OCI-LY1 (cell line): ENCODE results near the gene TRIP10.

Source experiments
- H2AFZ ChIP-seq: fragments of 200-600 bp; sonication (generic), shearing (Covaris generic); 2 replicates; pipeline ENCODE4 v1.6.0; 2014; ENCODE audit warnings: antibody characterized with exemption, mild to moderate bottlenecking, low read length
- H3F3A ChIP-seq: fragments of 200-600 bp; sonication (generic), shearing (Covaris generic); 2 replicates; pipeline ENCODE4 v1.6.0; 2014; ENCODE audit warnings: mild to moderate bottlenecking, antibody characterized with exemption, low read length, moderate library complexity; ENCODE audit not compliant: insufficient read depth
- H3K27ac ChIP-seq: fragments of 200-600 bp; sonication (generic); 2 replicates; pipeline ENCODE4 v1.5.1; 2014; ENCODE audit warnings: low read length, mixed run types, mild to moderate bottlenecking, low read depth; ENCODE audit not compliant: poor library complexity, severe bottlenecking
- H3K27me3 ChIP-seq: fragments of 200-600 bp; sonication (generic); 2 replicates; pipeline ENCODE4 v1.6.0; 2014; ENCODE audit warnings: antibody characterized with exemption, mild to moderate bottlenecking, low read length, moderate library complexity; ENCODE audit not compliant: insufficient read depth
- H3K36me3 ChIP-seq: fragments of 200-600 bp; sonication (generic); 2 replicates; pipeline ENCODE4 v1.6.1; 2014; ENCODE audit warnings: mild to moderate bottlenecking, antibody characterized with exemption, low read length, moderate library complexity, mixed read lengths; ENCODE audit not compliant: insufficient read depth
- H3K4me1 ChIP-seq: fragments of 200-600 bp; sonication (generic); 2 replicates; pipeline ENCODE4 v1.5.1; 2014; ENCODE audit warnings: mild to moderate bottlenecking, low read length, moderate library complexity; ENCODE audit not compliant: insufficient read depth, severe bottlenecking
- H3K4me2 ChIP-seq: fragments of 200-600 bp; sonication (generic), shearing (Covaris generic); 2 replicates; pipeline ENCODE4 v1.6.1; 2014; ENCODE audit warnings: low read length
- H3K4me3 ChIP-seq: fragments of 200-600 bp; sonication (generic); 2 replicates; pipeline ENCODE4 v1.5.1; 2014; ENCODE audit warnings: low read length, low read depth, mild to moderate bottlenecking, mixed read lengths; ENCODE audit not compliant: poor library complexity, severe bottlenecking
- H3K79me2 ChIP-seq: fragments of 200-600 bp; shearing (Covaris generic); 2 replicates; pipeline ENCODE4 v1.6.1; 2016; ENCODE audit warnings: mixed run types, low read length, mixed read lengths; ENCODE audit not compliant: insufficient read depth
- H3K9ac ChIP-seq: fragments of 200-600 bp; sonication (generic), shearing (Covaris generic); 2 replicates; pipeline ENCODE4 v1.6.1; 2014; ENCODE audit warnings: mild to moderate bottlenecking, low read length, mixed read lengths
- H3K9me2 ChIP-seq: fragments of 200-600 bp; sonication (generic), shearing (Covaris generic); 2 replicates; pipeline ENCODE4 v1.6.1; 2014; ENCODE audit warnings: low read depth, mild to moderate bottlenecking, low read length, mixed read lengths
- H3K9me3 ChIP-seq: fragments of 200-600 bp; shearing (Covaris generic); 2 replicates; pipeline ENCODE4 v1.6.1; 2014; ENCODE audit warnings: low read length, mixed read lengths
- H4K20me1 ChIP-seq: fragments of 200-600 bp; sonication (generic), shearing (Covaris generic); 2 replicates; pipeline ENCODE4 v1.6.0; 2016; ENCODE audit warnings: mild to moderate bottlenecking, low read length; ENCODE audit not compliant: insufficient read depth
- CTCF ChIP-seq: fragments of 200-600 bp; sonication (generic), shearing (Covaris generic); IDR thresholded peaks from 2 replicates; pipeline ENCODE4 v1.5.1; 2017; ENCODE audit warnings: mild to moderate bottlenecking, antibody characterized with exemption, low read length, moderate library complexity, mixed read lengths
- EZH2 ChIP-seq: fragments of 200-600 bp; sonication (generic), shearing (Covaris generic); IDR thresholded peaks from 2 replicates; pipeline ENCODE4 v1.8.0; 2017; ENCODE audit warnings: borderline replicate concordance, mixed run types, mild to moderate bottlenecking, antibody characterized with exemption, low read length, moderate library complexity, mixed read lengths

TRIP10 gene

GRCh38 chr19:6778386-6778785, 38.9 kb downstream of the TRIP10 start:
- H3K4me3 ChIP-seq, result no peak overlapping the region
- no peaks in the 10 kb centered on the region for H3K9me2 ChIP-seq
- no peaks in the 10 kb centered on the region for H3K27me3 ChIP-seq
- H3K27ac ChIP-seq, result peak overlapping the region; percentile 47
- no peak overlapping the region for H2AFZ ChIP-seq
- H3K9ac ChIP-seq, result no peak overlapping the region
- H3K79me2 ChIP-seq, result peaks cover 82% of the 10 kb centered on the region
- H3K9me3 ChIP-seq, result no peaks in the 10 kb centered on the region
- no peaks in the 10 kb centered on the region for H3F3A ChIP-seq
- peaks cover 35% of the 10 kb centered on the region for H3K4me1 ChIP-seq
- peaks cover 55% of the 10 kb centered on the region for H3K36me3 ChIP-seq
- TF ChIP-seq CTCF (no peak), EZH2 (no peak)
- no peaks in the 10 kb centered on the region for H4K20me1 ChIP-seq
- H3K4me2 ChIP-seq, result no peak overlapping the region

GRCh38 chr19:6779206-6779605, 39.7 kb downstream of the TRIP10 start:
- Histone ChIP-seq H3F3A (no peaks in the 10 kb centered on the region), H3K4me3 (no peak overlapping the region), H2AFZ (no peak overlapping the region), H3K4me1 (peaks cover 32% of the 10 kb centered on the region), H3K79me2 (peaks cover 75% of the 10 kb centered on the region), H3K27ac (peak overlapping the region; percentile 16), H3K9me3 (no peaks in the 10 kb centered on the region), H3K27me3 (no peaks in the 10 kb centered on the region), H3K4me2 (peak overlapping the region; percentile 37; the same call in 1 of the 2 replicates), H4K20me1 (no peaks in the 10 kb centered on the region), H3K36me3 (peaks cover 57% of the 10 kb centered on the region), H3K9ac (no peak overlapping the region), H3K9me2 (no peaks in the 10 kb centered on the region)
- no peak for TF ChIP-seq EZH2
- TF ChIP-seq CTCF, result no peak

GRCh38 chr19:6787393-6787792, 47.9 kb downstream of the TRIP10 start:
- no peaks in the 10 kb centered on the region for H3K27me3 ChIP-seq
- H3K79me2 ChIP-seq, result peaks cover 36% of the 10 kb centered on the region
- no peak overlapping the region for H3K4me2 ChIP-seq
- no peak overlapping the region for H3K9ac ChIP-seq
- H3K27ac ChIP-seq, result no peak overlapping the region
- H3K4me1 ChIP-seq, result no peaks in the 10 kb centered on the region
- no peak overlapping the region for H2AFZ ChIP-seq
- H4K20me1 ChIP-seq, result no peaks in the 10 kb centered on the region
- no peaks in the 10 kb centered on the region for H3K9me2 ChIP-seq
- H3K9me3 ChIP-seq, result no peaks in the 10 kb centered on the region
- H3K4me3 ChIP-seq, result no peak overlapping the region
- H3K36me3 ChIP-seq, result peaks cover 49% of the 10 kb centered on the region
- H3F3A ChIP-seq, result no peaks in the 10 kb centered on the region
- TF ChIP-seq EZH2 (no peak), CTCF (no peak)
